Naive thymus-derived CD8-positive, alpha-beta T cell (primary cell): ENCODE data around the gene DUSP1. TPM values are rescaled to one million over a fixed set of nuclear protein-coding genes. Genes with fewer than 3 reads are reported as not detected.
A peak's percentile ranks its signal among the peaks of the same experiment; 100 is the strongest.

Experiments used
- ATAC-seq, 2 donors: fragments of 150-1000 bp; cut with Tn5 transposase in 1 of 2; sonication (Bioruptor Pico), chemical (Tn5 transposase) in 1 of 2; 1 replicate in 1 of 2; 2 replicates in 1 of 2; pipeline ENCODE4 v1.10.0; 2021; ENCODE audit warnings: mild to moderate bottlenecking in 2 of 2, moderate library complexity in 2 of 2
- POLR2A ChIA-PET: fragments of 350-600 bp; sonication (Branson Sonifier 250); formaldehyde crosslinking; loops from one replicate; lab custom pipeline; 2021; ENCODE audit warnings: antibody characterized with exemption; lab: Charles Lee
- DNase-seq, 10 donors: peaks; one replicate each; pipeline versions ENCODE4 v3.0.0 to v3.0.0-alpha.2; 2020 to 2022
- H3K27ac Mint-ChIP-seq, 10 donors: one replicate each; pipeline ENCODE4 v1.8.0; 2020 to 2022; ENCODE audit warnings: mild to moderate bottlenecking in 10 of 10, mixed read lengths in 10 of 10, moderate library complexity in 4 of 10, inconsistent platforms in 1 of 10
- H3K27me3 Mint-ChIP-seq, 5 donors: one replicate each; pipeline ENCODE4 v1.8.0; 2021 to 2022; ENCODE audit warnings: mixed read lengths in 5 of 5
- H3K36me3 Mint-ChIP-seq, 3 donors: one replicate each; pipeline ENCODE4 v1.8.0; 2020 to 2022; ENCODE audit warnings: mixed read lengths in 3 of 3, mild to moderate bottlenecking in 2 of 3, inconsistent platforms in 1 of 3
- H3K4me1 Mint-ChIP-seq, 4 donors: one replicate each; pipeline ENCODE4 v1.8.0; 2021 to 2022; ENCODE audit warnings: mixed read lengths in 4 of 4
- H3K4me3 Mint-ChIP-seq, 10 donors: one replicate each; pipeline ENCODE4 v1.8.0; 2020 to 2022; ENCODE audit warnings: mild to moderate bottlenecking in 10 of 10, mixed read lengths in 10 of 10, moderate library complexity in 6 of 10, inconsistent platforms in 1 of 10
- H3K9me3 Mint-ChIP-seq, 9 donors: one replicate each; pipeline ENCODE4 v1.8.0; 2020 to 2022; ENCODE audit warnings: mixed read lengths in 9 of 9, mild to moderate bottlenecking in 3 of 9, inconsistent platforms in 1 of 9, moderate library complexity in 1 of 9
- polyA plus RNA-seq, 3 donors: library from polyadenylated mRNA; unstranded; fragments of 300-500 nt; fragmentation: Illumina TruSeq; gene quantifications; one replicate each; pipeline ENCODE4 v1.2.3, GENCODE V29; 2021
- total RNA-seq, 8 experiments: library from RNA in 2 of 8; stranded (reverse) in 2 of 8; gene quantifications; one replicate each; pipeline ENCODE4 v1.2.3 and lab custom pipeline; 2021 to 2026

Gene DUSP1
- total and polyA plus RNA-seq, 5 experiments from 2014 or later: 23.5 to 660 (median 102) TPM

DNA sequence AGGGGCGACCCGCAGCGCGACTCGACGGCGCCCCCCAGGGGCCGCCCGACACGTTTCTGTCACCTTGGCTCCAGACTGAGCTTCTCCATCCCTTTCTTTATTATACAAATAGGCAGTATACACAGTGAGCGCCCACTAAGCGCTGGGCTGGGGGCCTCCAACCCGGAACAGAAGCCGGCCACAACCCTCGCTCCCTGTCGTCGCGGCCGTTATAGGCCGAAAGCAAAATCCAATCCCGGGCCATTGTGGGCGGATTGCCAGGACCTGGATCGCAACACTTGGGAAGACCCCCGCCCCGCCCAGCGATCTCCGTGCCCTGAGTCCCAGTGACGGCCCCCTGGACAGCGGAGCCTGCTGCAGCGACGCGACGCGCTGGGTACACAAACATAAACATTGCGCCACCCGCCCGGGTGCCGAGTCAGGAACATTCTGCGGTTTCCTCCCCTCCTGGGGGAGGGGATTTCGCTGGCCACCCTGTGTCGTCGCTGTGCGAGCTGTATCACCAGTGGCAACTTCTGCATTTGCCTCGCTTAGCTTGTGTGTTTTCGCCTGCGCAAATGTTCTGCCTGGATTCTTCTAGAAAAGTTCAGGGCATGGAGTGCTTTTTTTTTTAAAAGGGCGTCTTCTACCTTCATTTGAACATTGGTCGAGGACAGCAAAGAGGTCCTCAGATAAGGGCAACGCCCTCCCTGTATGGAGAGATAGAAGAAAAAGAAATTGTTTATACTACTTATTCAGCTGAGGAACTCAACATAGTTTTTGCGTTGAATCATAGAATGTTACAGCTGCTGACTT, 1.3 kb upstream of the DUSP1 start:
- Mint-ChIP-seq H3K27ac (peak overlapping the region; percentile 94 to 100 (median 100)), H3K4me1 (peaks cover 31 to 76% (median 60%) of the 10 kb centered on the region in 4 donors), H3K9me3 (no peaks in the 10 kb centered on the region), H3K36me3 (peaks cover 0 to 35% (median 19%) of the 10 kb centered on the region in 3 donors), H3K27me3 (peaks cover 0 to 4% (median 0%) of the 10 kb centered on the region in 5 donors), H3K4me3 (peak overlapping the region; percentile 89 to 97 (median 94))
- DNase-seq: peak; percentile 80 to 95 (median 93)
- POLR2A ChIA-PET: interaction anchor here (0.6 to 7.4 kb wide), 22 partner anchors 11 to 372 kb away, joined by 3 to 110 read pairs (median 4); partner anchors contain the start of genes ATP6V0E1, BNIP1, CREBRF and ERGIC1
- ATAC-seq: peak; percentile 37 to 53

DNA sequence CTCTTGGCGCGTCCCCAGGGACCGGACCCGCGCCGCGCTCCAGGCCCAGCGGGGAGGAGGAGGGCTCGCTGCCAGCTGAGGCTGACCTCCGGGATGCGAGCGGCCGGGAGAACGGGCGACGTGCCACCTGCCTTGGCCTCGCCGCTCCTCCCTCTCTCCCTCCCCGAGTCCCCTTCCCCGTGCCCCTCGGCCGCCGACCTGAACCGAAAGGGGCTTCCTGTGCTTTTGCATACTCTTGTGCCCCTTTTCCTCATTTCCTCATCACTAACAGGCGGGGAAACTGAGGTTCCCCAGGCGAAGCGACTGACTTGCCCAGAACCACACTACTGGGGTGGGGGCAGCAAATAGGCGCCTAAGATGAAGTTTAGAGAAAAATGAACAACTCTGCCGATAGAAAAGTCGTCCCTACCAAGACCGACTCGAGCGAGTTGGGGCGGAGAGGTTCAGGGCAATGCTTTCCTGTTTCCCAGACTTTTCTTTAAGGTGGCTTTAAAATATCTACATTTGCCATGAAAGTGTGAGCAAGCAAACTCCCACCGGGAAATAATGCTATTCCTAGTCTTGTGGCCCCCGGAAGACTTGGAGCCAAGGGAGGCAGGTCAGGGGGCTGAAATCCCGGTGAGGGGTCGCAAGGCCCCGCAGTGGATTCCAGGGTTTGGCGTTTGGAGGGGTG, 580 bp upstream of the DUSP1 start:
- H3K36me3 Mint-ChIP-seq: peaks cover 0 to 36% (median 19%) of the 10 kb centered on the region in 3 donors
- ATAC-seq (peak; percentile 1 to 13), DNase-seq (peak in 1 of 10 donors; percentile 48)
- peaks cover 0 to 4% (median 0%) of the 10 kb centered on the region in 5 donors for H3K27me3 Mint-ChIP-seq
- POLR2A ChIA-PET: interaction anchor here (0.6 to 7.4 kb wide), 28 partner anchors 9 to 373 kb away, joined by 3 to 110 read pairs (median 5); partner anchors contain the start of genes ATP6V0E1, BNIP1, ERGIC1 and RPL26L1
- H3K27ac Mint-ChIP-seq: peak overlapping the region; percentile 94 to 100 (median 100)
- peaks cover 30 to 76% (median 61%) of the 10 kb centered on the region in 4 donors for H3K4me1 Mint-ChIP-seq
- no peaks in the 10 kb centered on the region for H3K9me3 Mint-ChIP-seq
- peak overlapping the region; percentile 89 to 97 (median 94) for H3K4me3 Mint-ChIP-seq

GRCh38 chr5:172770374-172770674, 671 bp downstream of the DUSP1 start:
- no peaks in the 10 kb centered on the region for H3K9me3 Mint-ChIP-seq
- POLR2A ChIA-PET: interaction anchor here (0.6 to 7.4 kb wide), 20 partner anchors 8 to 214 kb away, joined by 3 to 110 read pairs (median 4); partner anchors contain the start of genes ATP6V0E1, ERGIC1 and RPL26L1
- peak overlapping the region; percentile 85 to 95 (median 91) for H3K4me3 Mint-ChIP-seq
- peak in 5 of 10 donors; percentile 36 to 78 (median 52) for DNase-seq
- H3K36me3 Mint-ChIP-seq: peaks cover 0 to 36% (median 19%) of the 10 kb centered on the region in 3 donors
- H3K27me3 Mint-ChIP-seq: peaks cover 0 to 4% (median 0%) of the 10 kb centered on the region in 5 donors
- peak overlapping the region; percentile 87 to 100 (median 99) for H3K27ac Mint-ChIP-seq
- no peak for ATAC-seq
- peaks cover 39 to 84% (median 70%) of the 10 kb centered on the region in 4 donors for H3K4me1 Mint-ChIP-seq

- Mint-ChIP-seq H3K4me1 (peaks cover 38 to 87% (median 72%) of the 10 kb centered on the region in 4 donors), H3K27ac (peak overlapping the region; percentile 91 to 100 (median 99)), H3K4me3 (peak overlapping the region; percentile 85 to 95 (median 91)), H3K9me3 (no peaks in the 10 kb centered on the region), H3K36me3 (peaks cover 0 to 36% (median 19%) of the 10 kb centered on the region in 3 donors), H3K27me3 (peaks cover 0 to 4% (median 0%) of the 10 kb centered on the region in 5 donors)
- POLR2A ChIA-PET: interaction anchor here (0.6 to 7.4 kb wide), 18 partner anchors 9 to 214 kb away, joined by 3 to 110 read pairs (median 4); partner anchors contain the start of genes ATP6V0E1, ERGIC1 and RPL26L1
- DNase-seq (peak in 4 of 10 donors; percentile 11 to 58 (median 46)), ATAC-seq (no peak)
These were observed 1.2 kb downstream of the DUSP1 start for GRCh38 chr5:172769616-172770373.

GRCh38 chr5:172769342-172769615, 1.7 kb downstream of the DUSP1 start:
- H3K9me3 Mint-ChIP-seq: no peaks in the 10 kb centered on the region
- peak overlapping the region; percentile 91 to 100 (median 99) for H3K27ac Mint-ChIP-seq
- POLR2A ChIA-PET: interaction anchor here (0.8 to 7.4 kb wide), 4 partner anchors 38 to 118 kb away, joined by 3 to 110 read pairs (median 32); partner anchors contain the start of gene ERGIC1
- peaks cover 35 to 87% (median 71%) of the 10 kb centered on the region in 4 donors for H3K4me1 Mint-ChIP-seq
- peaks cover 0 to 4% (median 0%) of the 10 kb centered on the region in 5 donors for H3K27me3 Mint-ChIP-seq
- ATAC-seq (no peak), DNase-seq (peak in 1 of 10 donors; percentile 66)
- H3K36me3 Mint-ChIP-seq: peaks cover 0 to 36% (median 19%) of the 10 kb centered on the region in 3 donors
- H3K4me3 Mint-ChIP-seq: peak overlapping the region; percentile 85 to 95 (median 91)

DNA sequence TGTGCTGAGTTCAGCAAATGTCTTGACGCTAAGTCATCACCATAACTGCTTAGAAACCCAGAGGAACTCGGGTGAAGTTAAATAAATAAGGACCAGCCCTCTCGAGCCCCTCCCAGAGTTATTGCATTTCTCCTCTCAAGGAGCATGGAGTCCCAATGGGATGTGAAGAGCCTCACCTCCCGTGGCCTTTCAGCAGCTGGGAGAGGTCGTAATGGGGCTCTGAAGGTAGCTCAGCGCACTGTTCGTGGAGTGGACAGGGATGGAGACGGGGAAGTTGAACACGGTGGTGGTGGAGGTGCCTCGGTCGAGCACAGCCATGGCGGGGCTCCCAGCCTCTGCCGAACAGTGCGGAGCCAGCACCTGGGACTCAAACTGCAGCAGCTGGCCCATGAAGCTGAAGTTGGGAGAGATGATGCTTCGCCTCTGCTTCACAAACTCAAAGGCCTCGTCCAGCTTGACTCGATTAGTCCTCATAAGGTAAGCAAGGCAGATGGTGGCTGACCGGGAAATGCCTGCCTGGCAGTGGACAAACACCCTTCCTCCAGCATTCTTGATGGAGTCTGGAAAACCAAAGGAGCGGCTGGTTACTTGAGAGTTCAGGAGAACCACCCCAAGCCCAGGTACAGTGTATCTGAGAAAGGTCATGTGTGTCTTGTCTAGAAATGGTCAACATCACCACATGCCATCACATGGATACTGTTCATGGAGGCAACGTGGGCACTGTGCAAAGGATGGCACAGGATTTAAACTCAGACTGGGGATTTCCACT, 2.2 kb downstream of the DUSP1 start:
- Mint-ChIP-seq H3K36me3 (peaks cover 0 to 36% (median 19%) of the 10 kb centered on the region in 3 donors), H3K4me3 (peak overlapping the region; percentile 85 to 95 (median 91)), H3K27ac (peak overlapping the region; percentile 91 to 100 (median 99)), H3K4me1 (peaks cover 35 to 86% (median 71%) of the 10 kb centered on the region in 4 donors), H3K27me3 (peaks cover 0 to 4% (median 0%) of the 10 kb centered on the region in 5 donors), H3K9me3 (no peaks in the 10 kb centered on the region)
- DNase-seq: peak in 8 of 10 donors; percentile 19 to 71 (median 61)
- POLR2A ChIA-PET: interaction anchor here (0.8 to 7.4 kb wide), 3 partner anchors 53 to 118 kb away, joined by 3 to 110 read pairs (median 56); partner anchors contain the start of gene ERGIC1
- no peak for ATAC-seq

DNA sequence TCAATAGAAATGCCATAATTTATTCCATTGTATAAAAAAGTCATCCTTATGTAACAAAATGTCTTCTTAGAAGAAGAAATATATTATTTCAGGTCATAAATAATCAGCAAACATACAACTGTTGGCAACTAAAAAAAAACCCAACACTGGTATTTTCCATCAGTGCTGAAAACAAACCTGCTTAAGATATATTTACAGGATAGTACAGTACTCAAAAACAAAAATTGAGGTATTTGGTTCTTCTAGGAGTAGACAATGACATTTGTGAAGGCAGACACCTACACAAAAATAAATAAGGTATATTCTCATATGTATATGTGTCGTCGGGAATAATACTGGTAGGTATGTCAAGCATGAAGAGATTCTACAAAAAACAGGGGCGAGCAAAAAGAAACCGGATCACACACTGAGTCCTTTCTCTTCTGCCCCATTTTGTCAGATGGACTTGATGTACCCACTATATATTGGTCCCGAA, 2.9 kb downstream of the DUSP1 start:
- Mint-ChIP-seq H3K27me3 (peaks cover 0 to 4% (median 0%) of the 10 kb centered on the region in 5 donors), H3K9me3 (no peaks in the 10 kb centered on the region), H3K27ac (peak overlapping the region; percentile 81 to 100 (median 99)), H3K4me1 (peaks cover 35 to 80% (median 65%) of the 10 kb centered on the region in 4 donors), H3K4me3 (peak overlapping the region; percentile 64 to 95 (median 91)), H3K36me3 (peaks cover 0 to 36% (median 19%) of the 10 kb centered on the region in 3 donors)
- no peak for DNase-seq
- no peak for ATAC-seq
- POLR2A ChIA-PET: interaction anchor here (7.4 kb wide), 1 partner anchor 68 kb away, joined by 110 read pairs; the partner anchor contains the start of gene ERGIC1

- H3K27me3 Mint-ChIP-seq: peaks cover 0 to 2% (median 0%) of the 10 kb centered on the region in 5 donors
- peak overlapping the region; percentile 94 to 100 (median 99) for H3K27ac Mint-ChIP-seq
- no peak for ATAC-seq
- POLR2A ChIA-PET: interaction anchor here (1.1 kb wide), 1 partner anchor 167 kb away, joined by 3 read pairs; no protein-coding TSS in a partner anchor
- DNase-seq: peak in 8 of 10 donors; percentile 37 to 71 (median 58)
- peaks cover 28 to 66% (median 58%) of the 10 kb centered on the region in 4 donors for H3K4me1 Mint-ChIP-seq
- H3K9me3 Mint-ChIP-seq: no peaks in the 10 kb centered on the region
- H3K4me3 Mint-ChIP-seq: peak overlapping the region in 9 of 10 donors; percentile 7 to 87 (median 77)
- peaks cover 0 to 32% (median 19%) of the 10 kb centered on the region in 3 donors for H3K36me3 Mint-ChIP-seq
These were observed 4.5 kb downstream of the DUSP1 start for GRCh38 chr5:172766287-172767108.

GRCh38 chr5:172765766-172766286, 5.2 kb downstream of the DUSP1 start:
- H3K9me3 Mint-ChIP-seq: no peaks in the 10 kb centered on the region
- POLR2A ChIA-PET: interaction anchor here (0.6 to 2.4 kb wide), 8 partner anchors 10 to 1378 kb away, joined by 3 to 10 read pairs (median 7); partner anchors contain the start of gene NPM1
- ATAC-seq (no peak), DNase-seq (peak in 1 of 10 donors; percentile 33)
- no peaks in the 10 kb centered on the region for H3K27me3 Mint-ChIP-seq
- H3K4me1 Mint-ChIP-seq: peaks cover 26 to 66% (median 56%) of the 10 kb centered on the region in 4 donors
- H3K4me3 Mint-ChIP-seq: peak overlapping the region; percentile 77 to 89 (median 84)
- peak overlapping the region; percentile 94 to 100 (median 99) for H3K27ac Mint-ChIP-seq
- H3K36me3 Mint-ChIP-seq: peaks cover 0 to 29% (median 19%) of the 10 kb centered on the region in 3 donors
